GM12878 (cell line): ENCODE measurements around the gene CRYAB. TPM values are rescaled to one million over a fixed set of nuclear protein-coding genes. Genes with fewer than 3 reads are reported as not detected.

ENCODE experiments used
- ATAC-seq: fragments of 200-7000 bp; cut with Tn5 transposase; 3 replicates; pipeline ENCODE4 v1.9.1; 2020; ENCODE audit warnings: mild to moderate bottlenecking, moderate library complexity
- BruUV-seq: library from RNA; stranded (reverse); fragments of 400-500 nt; replicated peaks from 2 replicates; lab custom pipeline; 2021; lab: Mats Ljungman, UMichigan
- CTCF ChIA-PET: fragments of 300-600 bp; sonication (Branson Sonifier 250); formaldehyde crosslinking; extraction: SDS; loops from one replicate; lab custom pipeline; 2021; ENCODE audit warnings: inconsistent platforms; lab: Yijun Ruan, JAX
- POLR2A ChIA-PET: fragments of 350-600 bp; formaldehyde crosslinking; extraction: SDS; loops from one replicate; lab custom pipeline; 2021; ENCODE audit warnings: inconsistent platforms; lab: Charles Lee
- RAD21 ChIA-PET: fragments of 300-600 bp; sonication (Branson Sonifier 250); formaldehyde crosslinking; loops from one replicate; lab custom pipeline; 2023; ENCODE audit warnings: antibody characterized with exemption; ENCODE audit not compliant: unreplicated experiment; lab: Charles Lee
- SMC1A ChIA-PET: fragments of 300-600 bp; sonication (Branson Sonifier 250); formaldehyde crosslinking; loops from one replicate; lab custom pipeline; 2023; ENCODE audit not compliant: unreplicated experiment, uncharacterized antibody; lab: Charles Lee
- DNase-seq: peaks from one replicate; pipeline ENCODE4 v3.0.0-alpha.2; 2011; ENCODE audit warnings: low read depth, low spot score
- FAIRE-seq: peaks from 3 replicates; lab custom pipeline; 2011; peaks lifted over from hg19 to GRCh38; lab: Jason Lieb, UNC
- H2AFZ ChIP-seq: 2 replicates; pipeline ENCODE4 v1.6.0; 2011; ENCODE audit warnings: low read depth, low read length, control low read depth; ENCODE audit not compliant: control insufficient read depth
- H3K27ac ChIP-seq: 2 replicates; pipeline ENCODE4 v1.5.1; 2011; ENCODE audit warnings: control low read depth; ENCODE audit not compliant: control insufficient read depth, insufficient read depth
- H3K27me3 ChIP-seq, 2 experiments: replicated peaks in 1 of 2; 2 replicates each; pipeline versions ENCODE4 v1.6.0 to v1.6.1; 2011; ENCODE audit warnings: low read length in 1 of 2; ENCODE audit not compliant: control insufficient read depth in 2 of 2, insufficient read depth in 2 of 2
- H3K36me3 ChIP-seq, 2 experiments: 2 replicates each; pipeline ENCODE4 v1.5.1; 2011; ENCODE audit warnings: low read length in 1 of 2; ENCODE audit not compliant: control insufficient read depth in 2 of 2, insufficient read depth in 2 of 2
- H3K4me1 ChIP-seq: 2 replicates; pipeline ENCODE4 v1.6.1; 2011; ENCODE audit warnings: mild to moderate bottlenecking, low read length, moderate library complexity, mixed read lengths; ENCODE audit not compliant: control insufficient read depth, insufficient read depth
- H3K4me2 ChIP-seq: 2 replicates; pipeline ENCODE4 v1.6.0; 2011; ENCODE audit warnings: control low read depth; ENCODE audit not compliant: control insufficient read depth, insufficient read depth
- H3K4me3 ChIP-seq: fragments of 200-600 bp; sonication (generic); 2 replicates; pipeline ENCODE4 v1.5.1; 2016
- H3K79me2 ChIP-seq: 2 replicates; pipeline ENCODE4 v1.6.0; 2011; ENCODE audit warnings: low read length; ENCODE audit not compliant: control insufficient read depth, insufficient read depth
- H3K9ac ChIP-seq: 2 replicates; pipeline ENCODE4 v1.8.0; 2011; ENCODE audit warnings: low read length, control low read depth, mixed read lengths; ENCODE audit not compliant: control insufficient read depth, insufficient read depth
- H3K9me3 ChIP-seq: replicated peaks from 3 replicates; pipeline ENCODE4 v1.5.1; 2011; ENCODE audit warnings: mild to moderate bottlenecking, low read length; ENCODE audit not compliant: control insufficient read depth, insufficient read depth
- H4K20me1 ChIP-seq: 2 replicates; pipeline ENCODE4 v1.6.0; 2011; ENCODE audit not compliant: control insufficient read depth, insufficient read depth
- ASH2L ChIP-seq: fragments of 300-600, 200-600 bp; sonication (generic); IDR thresholded peaks from 2 replicates; pipeline ENCODE4 v1.6.1; 2017; ENCODE audit warnings: low read depth, mild to moderate bottlenecking, borderline replicate concordance
- CBX3 ChIP-seq: fragments of 200-600 bp; sonication (generic); IDR thresholded peaks from 2 replicates; pipeline ENCODE4 v1.6.1; 2016; ENCODE audit warnings: low read depth, borderline replicate concordance
- CHD1 ChIP-seq: IDR thresholded peaks from 2 replicates; pipeline ENCODE4 v1.6.1; 2012; ENCODE audit warnings: low read depth, low read length, improper control_type of control experiment
- JUNB ChIP-seq: IDR thresholded peaks from 2 replicates; pipeline ENCODE4 v1.6.1; 2016; ENCODE audit warnings: antibody characterized with exemption, mild to moderate bottlenecking
- MYB ChIP-seq: fragments of 150-350 bp; IDR thresholded peaks from 2 replicates; pipeline ENCODE4 v1.6.1; 2014; ENCODE audit warnings: mild to moderate bottlenecking, low read depth, low read length, borderline replicate concordance
- NRF1 ChIP-seq: conservative IDR thresholded peaks from 2 replicates; pipeline ENCODE4 v1.6.1; 2011; ENCODE audit warnings: mild to moderate bottlenecking, low read depth, low read length, improper control_type of control experiment
- PML ChIP-seq: IDR thresholded peaks from 2 replicates; pipeline ENCODE4 v1.6.1; 2012; ENCODE audit warnings: low read length, inconsistent platforms
- RAD21 ChIP-seq: IDR thresholded peaks from 2 replicates; pipeline ENCODE4 v1.6.1; 2011; ENCODE audit warnings: mild to moderate bottlenecking, low read depth, low read length, moderate library complexity; ENCODE audit not compliant: insufficient read depth
- REST ChIP-seq: IDR thresholded peaks from 2 replicates; pipeline ENCODE4 v1.6.1; 2012; ENCODE audit warnings: mild to moderate bottlenecking, low read depth, low read length
- SKIL ChIP-seq: fragments of 450-650 bp; IDR thresholded peaks from 2 replicates; pipeline ENCODE4 v1.6.1; 2017; ENCODE audit warnings: mild to moderate bottlenecking, low read depth, inconsistent platforms; ENCODE audit not compliant: poor library complexity, severe bottlenecking
- SMAD1 ChIP-seq: fragments of 450-650 bp; IDR thresholded peaks from 2 replicates; pipeline ENCODE4 v1.6.1; 2018; ENCODE audit warnings: mild to moderate bottlenecking, low read depth; ENCODE audit not compliant: partially characterized antibody
- SMARCA5 ChIP-seq: fragments of 450-650 bp; IDR thresholded peaks from 2 replicates; pipeline ENCODE4 v1.6.1; 2017; ENCODE audit warnings: mild to moderate bottlenecking
- SMC3 ChIP-seq: IDR thresholded peaks from 2 replicates; pipeline ENCODE4 v1.6.1; 2011; ENCODE audit warnings: low read length, improper control_type of control experiment, borderline replicate concordance
- SP1 ChIP-seq: IDR thresholded peaks from one replicate; pipeline ENCODE4 v1.6.1; 2011; ENCODE audit warnings: low read depth, low read length
- TBL1XR1 ChIP-seq: IDR thresholded peaks from 2 replicates; pipeline ENCODE4 v1.6.1; 2012; ENCODE audit warnings: low read depth, low read length, improper control_type of control experiment
- WGBS: methylation state at CpG from one replicate; pipeline ENCODE4 v1.1.6; 2016; ENCODE audit warnings: low lambda C conversion rate; ENCODE audit not compliant: insufficient replicate concordance, insufficient coverage; ENCODE audit errors: missing lambda C conversion rate; 5-methylcytosine and 5-hydroxymethylcytosine counted together
- in situ Hi-C: fragments of 300-500 bp; cut with MboI; formaldehyde crosslinking; loops from 9 replicates; pipeline ENCODE4 v1.14.3; 2018; ENCODE audit warnings: mixed read lengths
- intact Hi-C: fragments of 100-400 bp; cut with micrococcal nuclease; formaldehyde crosslinking; loops from one replicate; pipeline ENCODE4 v1.14.2; 2022; ENCODE audit not compliant: unreplicated experiment
- polyA plus RNA-seq, 11 experiments: library from polyadenylated mRNA; depleted of rRNA in 4 of 11; unstranded in 6 of 11; stranded (reverse) in 5 of 11; fragments of >200 nt; fragmentation: Nextera tagmentation in 4 of 11; fragmentation: Illumina TruSeq in 1 of 11; extraction: Ambion mirVana in 4 of 11; extraction: Trizol in 1 of 11; gene quantifications; 1 replicate in 1 of 11; 2 replicates in 10 of 11; pipeline versions ENCODE4 v1.2.1 to v1.2.3, GENCODE V29; 2011 to 2016; ENCODE audit warnings: inconsistent platforms in 2 of 11, missing spikeins in 2 of 11, low read depth in 1 of 11
- total RNA-seq, 4 experiments: library from RNA; depleted of rRNA in 3 of 4; stranded (reverse); fragments of >200 nt in 3 of 4; fragmentation: Illumina TruSeq in 1 of 4; extraction: Trizol in 1 of 4; gene quantifications; 2 replicates each; pipeline versions ENCODE4 v1.2.1 to v1.2.3, GENCODE V29; 2013 to 2021

CRYAB gene
- total and polyA plus RNA-seq, 10 of the 15 experiments (the other 5 are each of a cell fraction or from before 2014, with no cell fraction given): 0.72 to 1.0 TPM; not detected in 8

- RAD21 ChIA-PET: interaction anchor here (1.3 to 2.1 kb wide), 3 partner anchors 8 to 401 kb away, joined by 3 to 10 read pairs (median 8); partner anchors contain the start of gene ALG9
- SMC1A ChIA-PET: interaction anchor here (0.5 to 1.4 kb wide), 4 partner anchors 36 to 501 kb away, joined by 3 to 4 read pairs (median 4); no protein-coding TSS in a partner anchor
- CTCF ChIA-PET: interaction anchor here (1.1 to 4.2 kb wide), 4 partner anchors 8 to 400 kb away, joined by 3 to 21 read pairs (median 8); partner anchors contain the start of gene ALG9
- TF ChIP-seq TBL1XR1 (no peak), MYB (no peak), SMAD1 (peak; percentile 26), SKIL (peak; percentile 82), CBX3 (no peak), NRF1 (no peak), ASH2L (0 out of 2 replicates have a peak, but pooled peaks have one; percentile 45), CHD1 (peak; percentile 58; the same call in 1 of the 2 replicates), SMARCA5 (peak; percentile 83; the same call in 1 of the 2 replicates), JUNB (no peak), REST (no peak), PML (peak; percentile 79; the same call in 1 of the 2 replicates), SMC3 (peak; percentile 47; the same call in 1 of the 2 replicates), RAD21 (peak; percentile 59), SP1 (peak; percentile 61)
Observed at GRCh38 chr11:111878849-111879636, 32.5 kb downstream of the CRYAB start, which contains the start of the genes CFAP68 and FDXACB1. CFAP68 (plus strand) TSS chr11:111879541; CDS start chr11:111879561, 20 bp downstream. FDXACB1 (minus strand) TSS chr11:111879165; CDS start chr11:111879132, 33 bp downstream.

More at GRCh38 chr11:111878849-111879636, 32.5 kb downstream of the CRYAB start, which contains the start of the genes CFAP68 and FDXACB1:
- peak within 1 kb of the TSS; percentile 76 for H3K9ac ChIP-seq
- POLR2A ChIA-PET: interaction anchor here (1.0 to 1.1 kb wide), 2 partner anchors 47 to 48 kb away, joined by 3 read pairs; no protein-coding TSS in a partner anchor
- H3K4me1 ChIP-seq: no peaks in the 10 kb centered on the region
- peak within 1 kb of the TSS; percentile 85 for H3K27ac ChIP-seq
- peak; percentile 93 for DNase-seq
- in situ Hi-C loops (loop anchor here (5.0 kb wide), 1 partner anchor 208 kb away; the partner anchor contains the start of genes SDHD and TIMM8B), intact Hi-C loops (loop anchor here (2.0 to 10.0 kb wide), 4 partner anchors 48 to 346 kb away; partner anchors contain the start of genes PTS, SDHD and TIMM8B)
- peak within 1 kb of the TSS; percentile 81 for H3K4me2 ChIP-seq
- no peaks in the 10 kb centered on the region for H4K20me1 ChIP-seq
- H3K9me3 ChIP-seq: no peaks in the 10 kb centered on the region
- H3K79me2 ChIP-seq: peaks cover 12% of the 10 kb centered on the region
- WGBS: under 1% methylated on average over 54 of the region's 55 CpGs
- peak within 1 kb of the TSS; percentile 94 for H3K4me3 ChIP-seq
- peak; percentile 94 for ATAC-seq
- H2AFZ ChIP-seq: peak within 1 kb of the TSS; percentile 97
- no peaks in the 10 kb centered on the region; a peak in 1 of 4 replicates for H3K36me3 ChIP-seq
- BruUV-seq: no TSS peak
- peak; percentile 95 for FAIRE-seq
- no peaks in the 10 kb centered on the region for H3K27me3 ChIP-seq
